WTC11 (cell line): Measurements from ENCODE around the gene PPP5C. TPM values are rescaled to one million over a fixed set of nuclear protein-coding genes. Genes with fewer than 3 reads are reported as not detected.
A peak's percentile ranks its signal among the peaks of the same experiment; 100 is the strongest.

ENCODE experiments used
- ATAC-seq: fragments of 200-7000 bp; cut with Tn5 transposase; 2 replicates; pipeline ENCODE4 v1.10.0; 2021; ENCODE audit warnings: mild to moderate bottlenecking, moderate library complexity
- CTCF ChIA-PET: fragments of 300-600 bp; sonication (Branson Sonifier 250); formaldehyde crosslinking; loops from one replicate; lab custom pipeline; 2021; ENCODE audit warnings: antibody characterized with exemption; lab: Charles Lee
- POLR2A ChIA-PET: fragments of 350-600 bp; sonication (Branson Sonifier 250); formaldehyde crosslinking; loops from one replicate; lab custom pipeline; 2021; ENCODE audit warnings: antibody characterized with exemption; lab: Charles Lee
- DNase-seq: peaks from one replicate; pipeline ENCODE4 v3.0.0; 2021; ENCODE audit warnings: low spot score
- H3K27ac Mint-ChIP-seq: 2 replicates; pipeline ENCODE4 v1.8.0; 2021; ENCODE audit warnings: mixed read lengths
- H3K27me3 Mint-ChIP-seq: 2 replicates; pipeline ENCODE4 v1.8.0; 2021; ENCODE audit warnings: low read depth, mild to moderate bottlenecking, moderate library complexity, mixed read lengths
- H3K36me3 Mint-ChIP-seq: 2 replicates; pipeline ENCODE4 v1.8.0; 2021; ENCODE audit warnings: mixed read lengths
- H3K4me1 Mint-ChIP-seq: 2 replicates; pipeline ENCODE4 v1.8.0; 2022; ENCODE audit warnings: mixed read lengths
- H3K4me3 Mint-ChIP-seq: 2 replicates; pipeline ENCODE4 v1.8.0; 2021; ENCODE audit warnings: mild to moderate bottlenecking, moderate library complexity, mixed read lengths
- H3K9me3 Mint-ChIP-seq: 2 replicates; pipeline ENCODE4 v1.8.0; 2021; ENCODE audit warnings: mixed read lengths
- ARID4B ChIP-seq: sonication (generic); formaldehyde crosslinking; IDR thresholded peaks from 2 replicates; pipeline ENCODE4 v1.8.0; 2023; ENCODE audit warnings: missing genetic modification reagents, mild to moderate bottlenecking, borderline replicate concordance
- CDX4 ChIP-seq: fragments of 250-450 bp; sonication (Bioruptor Pico); IDR thresholded peaks from 2 replicates; pipeline ENCODE4 v1.9.0; 2021; ENCODE audit warnings: moderate library complexity, mild to moderate bottlenecking, inconsistent platforms, borderline replicate concordance
- CREB1 ChIP-seq: sonication (generic); formaldehyde crosslinking; IDR thresholded peaks from 2 replicates; pipeline ENCODE4 v1.8.0; 2023; ENCODE audit warnings: mild to moderate bottlenecking, missing genetic modification reagents
- E2F5 ChIP-seq: sonication (generic); formaldehyde crosslinking; IDR thresholded peaks from 2 replicates; pipeline ENCODE4 v1.8.1; 2022; ENCODE audit warnings: mild to moderate bottlenecking, moderate library complexity, missing genetic modification reagents
- EMX1 ChIP-seq: fragments of 250-450 bp; sonication (Bioruptor Pico); IDR thresholded peaks from 2 replicates; pipeline ENCODE4 v1.8.0; 2021; ENCODE audit warnings: mild to moderate bottlenecking
- ESRRA ChIP-seq: sonication (generic); formaldehyde crosslinking; IDR thresholded peaks from 2 replicates; pipeline ENCODE4 v1.8.1; 2022; ENCODE audit warnings: mild to moderate bottlenecking, missing genetic modification reagents, borderline replicate concordance
- ETV6 ChIP-seq: sonication (generic); formaldehyde crosslinking; IDR thresholded peaks from 2 replicates; pipeline ENCODE4 v1.8.1; 2022; ENCODE audit warnings: mild to moderate bottlenecking, missing genetic modification reagents
- FOXK1 ChIP-seq: sonication (generic); formaldehyde crosslinking; IDR thresholded peaks from 2 replicates; pipeline ENCODE4 v1.8.0; 2022; ENCODE audit warnings: mild to moderate bottlenecking, moderate library complexity, missing genetic modification reagents
- HMGA2 ChIP-seq: fragments of 250-450 bp; sonication (Bioruptor Pico); IDR thresholded peaks from 2 replicates; pipeline ENCODE4 v1.4.0; 2021; ENCODE audit warnings: mild to moderate bottlenecking, moderate library complexity
- HMGXB4 ChIP-seq: sonication (generic); formaldehyde crosslinking; IDR thresholded peaks from 2 replicates; pipeline ENCODE4 v1.8.1; 2023; ENCODE audit warnings: mild to moderate bottlenecking, moderate library complexity, missing genetic modification reagents
- MYBL2 ChIP-seq: sonication (generic); formaldehyde crosslinking; IDR thresholded peaks from 2 replicates; pipeline ENCODE4 v1.8.1; 2023; ENCODE audit warnings: mild to moderate bottlenecking, moderate library complexity, missing genetic modification reagents
- NFATC4 ChIP-seq: fragments of 250-450 bp; sonication (Bioruptor Pico); IDR thresholded peaks from 2 replicates; pipeline ENCODE4 v1.9.0; 2021; ENCODE audit warnings: mild to moderate bottlenecking
- NR1H2 ChIP-seq: sonication (generic); formaldehyde crosslinking; IDR thresholded peaks from 2 replicates; pipeline ENCODE4 v1.9.0; 2021; ENCODE audit warnings: mild to moderate bottlenecking, moderate library complexity, missing genetic modification reagents
- NR2C2 ChIP-seq: sonication (generic); formaldehyde crosslinking; IDR thresholded peaks from 2 replicates; pipeline ENCODE4 v1.8.0; 2022; ENCODE audit warnings: mild to moderate bottlenecking, missing genetic modification reagents
- OVOL2 ChIP-seq: fragments of 250-450 bp; sonication (Bioruptor Pico); IDR thresholded peaks from 2 replicates; pipeline ENCODE4 v1.9.0; 2021; ENCODE audit warnings: mild to moderate bottlenecking, borderline replicate concordance
- PREB ChIP-seq: sonication (generic); formaldehyde crosslinking; IDR thresholded peaks from 2 replicates; pipeline ENCODE4 v1.8.1; 2022; ENCODE audit warnings: mild to moderate bottlenecking, missing genetic modification reagents, moderate library complexity, borderline replicate concordance
- SMAD3 ChIP-seq: sonication (generic); formaldehyde crosslinking; IDR thresholded peaks from 2 replicates; pipeline ENCODE4 v1.8.0; 2022; ENCODE audit warnings: missing genetic modification reagents, mild to moderate bottlenecking, borderline replicate concordance
- SMAD4 ChIP-seq: sonication (generic); formaldehyde crosslinking; IDR thresholded peaks from 2 replicates; pipeline ENCODE4 v1.8.0; 2022; ENCODE audit warnings: mild to moderate bottlenecking, missing genetic modification reagents
- ZBTB21 ChIP-seq: sonication (generic); formaldehyde crosslinking; IDR thresholded peaks from 2 replicates; pipeline ENCODE4 v1.8.1; 2023; ENCODE audit warnings: mild to moderate bottlenecking, missing genetic modification reagents, borderline replicate concordance
- ZNF317 ChIP-seq: sonication (generic); formaldehyde crosslinking; IDR thresholded peaks from 2 replicates; pipeline ENCODE4 v1.8.1; 2023; ENCODE audit warnings: low read depth, mild to moderate bottlenecking, moderate library complexity, missing genetic modification reagents, borderline replicate concordance
- ZNF423 ChIP-seq: fragments of 250-450 bp; sonication (Bioruptor Pico); IDR thresholded peaks from 2 replicates; pipeline ENCODE4 v2.1.2; 2022; ENCODE audit warnings: mild to moderate bottlenecking, moderate library complexity
- ZSCAN18 ChIP-seq: fragments of 250-450 bp; sonication (Bioruptor Pico); IDR thresholded peaks from 2 replicates; pipeline ENCODE4 v2.1.2; 2022; ENCODE audit warnings: mild to moderate bottlenecking, moderate library complexity
- total RNA-seq: library from RNA; stranded (reverse); gene quantifications from 3 replicates; pipeline ENCODE4 v1.2.3, GENCODE V29; 2021

Gene PPP5C
- total RNA-seq, 1 experiment from 2014 or later = 107 TPM

- TF ChIP-seq ARID4B (CRISPR knock-in tag) (no peak), EMX1 (no peak), NR1H2 (CRISPR knock-in tag) (no peak), ZBTB21 (no peak), ZSCAN18 (no peak), HMGA2 (no peak), NR2C2 (CRISPR knock-in tag) (no peak), OVOL2 (no peak), CREB1 (CRISPR knock-in tag) (no peak)
Observed at GRCh38 chr19:46350029-46350757, 3.3 kb downstream of the PPP5C start (continued).

- Mint-ChIP-seq H3K27me3 (no peaks in the 10 kb centered on the region), H3K4me1 (peaks cover 48% of the 10 kb centered on the region), H3K4me3 (no peak overlapping the region), H3K9me3 (no peaks in the 10 kb centered on the region), H3K27ac (peak overlapping the region; percentile 91; the same call in 1 of the 2 replicates), H3K36me3 (peaks cover 33% of the 10 kb centered on the region)
- ChIA-PET POLR2A (no interaction called here), CTCF (interaction anchor here (0.6 to 1.3 kb wide), 4 partner anchors 48 to 70 kb away, joined by 3 to 6 read pairs (median 4); no protein-coding TSS in a partner anchor)
- TF ChIP-seq NR2C2 (CRISPR knock-in tag) (no peak), FOXK1 (CRISPR knock-in tag) (no peak), SMAD4 (no peak), PREB (CRISPR knock-in tag) (no peak), OVOL2 (no peak), MYBL2 (CRISPR knock-in tag) (no peak), HMGA2 (no peak)
- DNase-seq (no peak), ATAC-seq (no peak)
Observed at GRCh38 chr19:46350758-46351159, 3.9 kb downstream of the PPP5C start.

GRCh38 chr19:46351241-46352041 lies 4.6 kb downstream of the PPP5C start:
- DNase-seq (no peak), ATAC-seq (no peak)
- Mint-ChIP-seq H3K36me3 (peaks cover 38% of the 10 kb centered on the region), H3K27ac (peak overlapping the region; percentile 91), H3K4me3 (no peak overlapping the region), H3K27me3 (no peaks in the 10 kb centered on the region), H3K4me1 (peaks cover 45% of the 10 kb centered on the region), H3K9me3 (no peaks in the 10 kb centered on the region)
- ChIA-PET CTCF (interaction anchor here (0.6 to 1.3 kb wide), 4 partner anchors 48 to 71 kb away, joined by 3 to 6 read pairs (median 4); no protein-coding TSS in a partner anchor), POLR2A (interaction anchor here (0.6 kb wide), 1 partner anchor 346 kb away, joined by 5 read pairs; no protein-coding TSS in a partner anchor)
- no peak for TF ChIP-seq NFATC4 (CRISPR knock-in tag)
- no peak for TF ChIP-seq ZNF317
- TF ChIP-seq E2F5 (CRISPR knock-in tag) = no peak
- no peak for TF ChIP-seq ETV6
- TF ChIP-seq NR1H2 (CRISPR knock-in tag) = no peak
- no peak for TF ChIP-seq CDX4 (CRISPR knock-in tag)
- TF ChIP-seq ESRRA (CRISPR knock-in tag) = no peak
- TF ChIP-seq ZNF423 (CRISPR knock-in tag) = no peak
- TF ChIP-seq NR2C2 (CRISPR knock-in tag) = no peak
- no peak for TF ChIP-seq HMGXB4 (CRISPR knock-in tag)
- no peak for TF ChIP-seq SMAD3
